Subcutaneous adipose tissue (tissue), 4 donors: Measurements from ENCODE around the gene CMKLR1. TPM values are rescaled to one million over a fixed set of nuclear protein-coding genes. Genes with fewer than 3 reads are reported as not detected.

ENCODE experiments used
- total RNA-seq, 4 donors: library from RNA; depleted of rRNA; stranded (reverse); fragments of >200 nt; gene quantifications; one replicate each; pipeline ENCODE4 v1.1.0, GENCODE V29; 2016
- TF ChIP-seq, protein P1 (sequence below): fragments of 450-650 bp; IDR thresholded peaks from one replicate; pipeline ENCODE4 v1.5.1; 2016; ENCODE audit warnings: low read depth, mild to moderate bottlenecking, control low read depth, antibody characterized with exemption, moderate library complexity

CMKLR1 gene
- total RNA-seq, 4 donors from 2014 or later: 12.4 to 34.6 (median 30.3) TPM

DNA sequence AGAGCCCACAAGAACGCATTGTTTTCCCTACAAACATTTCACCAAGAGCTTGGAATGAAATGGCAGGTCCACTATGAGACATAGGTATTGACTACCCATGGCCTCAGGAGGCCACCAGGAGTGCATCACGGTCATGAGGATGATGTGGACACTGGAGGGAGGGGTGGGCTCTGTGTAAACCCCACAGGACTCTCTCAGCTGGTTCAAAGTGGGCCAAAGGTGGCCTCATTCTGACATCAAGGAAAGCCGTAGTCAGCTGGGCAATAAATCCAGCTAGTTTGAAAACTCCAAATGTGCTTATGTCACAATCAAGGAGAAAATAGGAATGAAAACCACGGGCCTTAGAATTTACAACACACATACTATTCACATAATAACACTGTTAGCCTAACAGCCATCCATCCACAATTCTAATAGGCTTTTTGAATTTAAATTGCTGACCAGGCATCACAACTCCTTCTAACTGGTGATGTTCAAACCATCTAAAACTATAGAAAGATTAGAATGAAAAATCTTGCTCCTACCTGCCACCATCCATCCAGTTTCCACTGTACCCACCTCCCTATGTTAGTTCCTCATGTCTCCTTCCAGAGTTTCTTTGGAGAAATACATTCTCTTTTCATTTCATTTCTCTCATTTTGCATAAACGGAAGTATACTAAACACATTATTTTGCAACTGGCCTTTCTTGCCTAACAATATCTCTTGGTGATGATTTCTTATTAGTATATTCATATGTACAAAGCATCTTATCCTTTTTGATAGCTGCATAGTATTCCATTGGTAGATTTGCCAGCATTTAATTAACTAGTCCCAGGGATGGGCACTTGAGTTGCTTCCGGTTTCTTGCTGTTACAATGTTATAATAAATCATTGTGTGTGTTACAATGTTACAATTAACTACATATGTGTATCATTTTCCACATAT, 21.5 kb downstream of the CMKLR1 start:
- TF ChIP-seq, protein P1, sequence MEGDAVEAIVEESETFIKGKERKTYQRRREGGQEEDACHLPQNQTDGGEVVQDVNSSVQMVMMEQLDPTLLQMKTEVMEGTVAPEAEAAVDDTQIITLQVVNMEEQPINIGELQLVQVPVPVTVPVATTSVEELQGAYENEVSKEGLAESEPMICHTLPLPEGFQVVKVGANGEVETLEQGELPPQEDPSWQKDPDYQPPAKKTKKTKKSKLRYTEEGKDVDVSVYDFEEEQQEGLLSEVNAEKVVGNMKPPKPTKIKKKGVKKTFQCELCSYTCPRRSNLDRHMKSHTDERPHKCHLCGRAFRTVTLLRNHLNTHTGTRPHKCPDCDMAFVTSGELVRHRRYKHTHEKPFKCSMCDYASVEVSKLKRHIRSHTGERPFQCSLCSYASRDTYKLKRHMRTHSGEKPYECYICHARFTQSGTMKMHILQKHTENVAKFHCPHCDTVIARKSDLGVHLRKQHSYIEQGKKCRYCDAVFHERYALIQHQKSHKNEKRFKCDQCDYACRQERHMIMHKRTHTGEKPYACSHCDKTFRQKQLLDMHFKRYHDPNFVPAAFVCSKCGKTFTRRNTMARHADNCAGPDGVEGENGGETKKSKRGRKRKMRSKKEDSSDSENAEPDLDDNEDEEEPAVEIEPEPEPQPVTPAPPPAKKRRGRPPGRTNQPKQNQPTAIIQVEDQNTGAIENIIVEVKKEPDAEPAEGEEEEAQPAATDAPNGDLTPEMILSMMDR: no peak

DNA sequence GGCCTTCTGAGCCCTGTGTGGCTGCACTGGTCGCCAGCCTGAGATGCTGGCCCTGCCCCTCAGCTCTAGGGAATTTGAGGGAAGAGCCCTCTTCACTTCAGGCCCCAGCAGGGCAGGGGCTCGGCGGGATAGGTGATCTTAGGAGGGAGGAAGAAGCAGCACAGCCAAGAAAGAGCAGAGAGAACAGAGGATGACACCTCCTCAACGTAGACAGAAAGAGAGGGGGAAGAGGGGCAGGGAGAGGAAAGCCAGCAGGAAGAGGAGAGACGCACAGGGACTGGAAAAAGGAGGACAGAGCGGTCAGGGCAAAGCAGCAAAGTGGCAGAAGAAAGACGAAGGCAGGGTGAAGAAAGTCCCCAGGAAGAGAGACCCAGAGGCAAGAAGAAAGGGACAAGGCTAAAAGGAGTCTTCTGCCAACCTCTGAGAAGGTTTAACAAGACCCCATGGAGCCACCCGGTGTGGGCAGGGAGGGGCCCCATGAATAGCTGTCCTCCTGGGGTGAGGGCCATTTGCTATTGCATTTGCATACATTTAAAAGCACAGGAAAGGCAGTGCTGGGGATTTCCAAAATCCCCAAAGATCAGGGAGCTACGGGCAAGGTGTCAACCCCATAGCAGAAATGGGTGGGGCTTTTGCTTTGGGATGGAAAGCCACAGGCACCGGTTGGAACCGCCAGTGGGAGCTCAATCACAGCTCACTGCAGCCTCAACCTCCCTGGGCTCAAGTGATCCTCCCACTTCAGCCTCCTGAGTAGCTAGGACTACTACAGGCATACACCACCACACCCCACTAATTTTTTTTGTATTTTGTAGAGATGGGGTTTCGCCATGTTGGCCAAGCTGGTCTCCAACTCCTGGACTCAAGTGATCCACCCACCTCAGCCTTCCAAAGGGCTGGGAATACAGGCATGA, 22.7 kb downstream of the CMKLR1 start:
- TF ChIP-seq, protein P1: no peak

DNA sequence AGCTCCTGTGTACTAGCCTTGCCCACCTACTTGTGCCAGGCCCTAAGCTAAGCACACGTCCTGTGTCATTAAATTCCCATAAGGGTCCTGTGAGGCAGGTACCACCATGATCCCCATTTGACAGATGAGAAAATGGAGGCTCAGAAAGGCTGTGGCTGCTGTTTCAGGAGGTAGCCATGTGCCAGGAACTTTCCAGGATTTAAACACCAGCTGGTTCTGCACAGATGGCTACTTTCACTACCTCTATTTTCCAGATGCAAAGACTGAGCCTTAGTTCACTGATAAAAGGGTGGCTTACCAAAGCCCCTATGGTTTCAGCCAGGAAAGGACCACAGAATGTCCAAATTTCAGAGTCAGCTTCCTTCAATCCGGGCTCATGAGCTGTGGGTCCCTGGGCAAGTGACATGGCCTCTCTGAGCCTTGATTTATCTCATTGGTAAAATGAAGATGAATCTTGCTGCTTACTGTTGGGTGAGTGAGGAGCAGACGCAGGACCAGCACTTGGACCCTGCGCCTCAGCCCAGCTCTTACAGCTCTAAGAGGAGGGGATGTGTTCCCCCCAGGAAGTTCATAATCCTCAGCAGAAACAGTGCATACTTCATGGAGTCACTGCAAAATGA, 23.5 kb downstream of the CMKLR1 start:
- TF ChIP-seq, protein P1: no peak

DNA sequence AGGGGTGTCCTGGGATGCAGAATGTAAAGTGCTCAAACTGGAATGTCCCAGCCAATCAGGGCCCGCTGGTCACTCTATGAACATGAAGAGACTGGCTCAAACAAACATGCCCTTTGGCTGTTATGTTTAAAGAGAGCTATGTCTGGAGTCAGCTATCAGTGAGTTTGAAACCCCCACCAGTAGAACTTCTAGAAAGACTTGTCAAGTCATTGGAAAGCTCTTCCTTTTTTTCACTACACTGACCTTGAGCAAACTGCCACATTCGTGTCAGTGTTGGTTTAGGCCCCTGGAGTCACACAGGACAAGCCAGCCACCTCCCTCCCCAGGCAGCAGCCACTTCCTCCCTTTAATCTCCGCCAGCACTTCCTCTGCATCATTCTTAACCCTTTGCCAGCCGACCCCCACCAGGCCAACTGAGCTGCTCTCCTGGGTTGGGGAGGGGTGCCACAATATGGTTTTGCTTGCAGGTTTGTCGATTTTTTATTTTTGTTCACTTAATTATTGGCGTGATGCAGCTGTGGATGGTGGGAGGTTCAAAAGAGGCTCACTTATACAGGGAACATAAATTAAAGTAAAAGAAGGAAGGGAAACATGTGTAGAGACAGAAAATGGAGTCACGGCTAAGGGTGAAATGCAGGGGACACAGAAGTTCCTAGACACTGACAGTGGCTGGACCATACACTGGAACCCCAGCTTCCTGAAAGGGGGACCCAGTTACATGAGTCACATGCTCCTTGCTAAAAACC, 25.3 kb downstream of the CMKLR1 start:
- TF ChIP-seq, protein P1: no peak

DNA sequence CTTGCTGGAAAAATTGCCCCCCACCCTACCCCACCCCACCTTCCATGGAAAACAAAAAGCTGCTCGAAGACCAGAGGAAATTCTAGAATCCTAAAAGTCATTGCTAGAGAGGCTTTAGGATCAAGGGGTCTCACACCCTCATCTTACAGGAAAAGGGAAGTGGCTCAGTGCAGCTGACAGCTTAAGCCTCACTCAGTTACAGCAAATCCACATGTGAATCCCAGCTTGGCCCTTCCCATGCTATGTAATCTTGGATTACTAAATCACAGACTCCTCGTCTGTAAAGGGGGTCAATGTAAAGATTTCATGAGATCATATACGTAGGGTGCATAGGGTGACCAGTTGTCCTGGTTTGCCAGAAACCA, 25.9 kb downstream of the CMKLR1 start:
- TF ChIP-seq, protein P1: no peak

DNA sequence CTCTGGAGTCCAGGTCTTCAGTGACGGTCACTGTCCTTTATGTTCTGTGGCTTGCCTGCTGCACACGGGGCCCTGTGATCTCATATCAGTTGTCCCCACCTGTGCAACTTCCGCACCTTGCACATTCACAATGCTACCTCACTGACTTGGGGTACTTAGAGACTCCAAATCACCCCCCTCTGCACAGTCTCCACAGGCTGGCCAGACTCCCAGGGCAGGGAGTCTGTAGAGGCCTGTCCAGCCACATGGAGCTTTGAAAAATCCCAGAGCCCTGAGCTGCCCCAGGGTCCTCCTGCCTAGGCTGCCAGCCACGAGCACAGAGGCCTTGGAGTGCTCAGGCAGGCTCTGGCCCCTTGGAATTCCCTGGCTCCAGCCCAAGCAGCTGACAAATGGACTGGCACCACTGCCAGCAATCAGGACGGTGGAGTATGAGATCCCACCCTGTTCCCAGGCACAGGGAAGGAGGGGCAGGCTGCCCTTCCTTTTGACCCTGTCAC, 26.4 kb downstream of the CMKLR1 start:
- TF ChIP-seq, protein P1: no peak
